Astrocyte (in vitro differentiated cells and primary cell): Measurements from ENCODE around the gene KDM5B.

Experiments used
- CTCF ChIP-seq: IDR thresholded peaks from 2 replicates; pipeline ENCODE4 v1.5.1; 2011; ENCODE audit warnings: low read depth, mild to moderate bottlenecking, inconsistent platforms, low read length, moderate library complexity; ENCODE audit not compliant: insufficient read depth
- EZH2 ChIP-seq: IDR thresholded peaks from 2 replicates; pipeline ENCODE4 v1.6.1; 2012; ENCODE audit warnings: mild to moderate bottlenecking, low read length, inconsistent platforms; ENCODE audit not compliant: insufficient read depth

GRCh38 chr1:202750761-202751160 lies 57.5 kb downstream of the KDM5B start:
- TF ChIP-seq CTCF, result no peak
- no peak for TF ChIP-seq EZH2
